Breast epithelium (tissue), 4 donors: ENCODE measurements around the gene POPDC3. TPM values are rescaled to one million over a fixed set of nuclear protein-coding genes. Genes with fewer than 3 reads are reported as not detected.

Experiments used
- DNase-seq, 2 donors: peaks; one replicate each; pipeline ENCODE4 v3.0.0-alpha.2; 2019; ENCODE audit warnings: low spot score in 2 of 2
- H3K27ac ChIP-seq, 2 donors: fragments of 200-600 bp; sonication (generic) in 1 of 2; one replicate each; pipeline ENCODE4 v1.5.1; 2016 to 2019; ENCODE audit warnings: mild to moderate bottlenecking in 1 of 2
- H3K27me3 ChIP-seq, 2 donors: fragments of 200-600 bp; sonication (generic) in 1 of 2; one replicate each; pipeline versions ENCODE4 v1.5.1 to v1.6.0; 2017 to 2019; ENCODE audit warnings: control low read depth in 1 of 2, mild to moderate bottlenecking in 1 of 2
- H3K36me3 ChIP-seq: fragments of 200-600 bp; one replicate; pipeline ENCODE4 v1.5.1; 2019
- H3K4me1 ChIP-seq, 2 donors: fragments of 200-600 bp; sonication (generic); one replicate each; pipeline ENCODE4 v1.5.1; 2016 to 2019; ENCODE audit warnings: control low read depth in 1 of 2
- H3K4me3 ChIP-seq, 3 donors: fragments of 200-600 bp; sonication (generic); 1 replicate in 2 of 3; 2 replicates in 1 of 3; pipeline ENCODE4 v1.5.1; 2016 to 2019; ENCODE audit warnings: mild to moderate bottlenecking in 3 of 3, moderate library complexity in 2 of 3
- H3K9me3 ChIP-seq, 2 donors: fragments of 200-600 bp; sonication (generic) in 1 of 2; one replicate each; pipeline ENCODE4 v1.5.1; 2016 to 2019; ENCODE audit warnings: control low read depth in 1 of 2
- CTCF ChIP-seq, 3 donors: fragments of 450-650 bp; IDR thresholded peaks; one replicate each; pipeline ENCODE4 v1.5.1; 2016 to 2017; ENCODE audit warnings: antibody characterized with exemption in 3 of 3, mild to moderate bottlenecking in 3 of 3, moderate library complexity in 3 of 3
- POLR2A ChIP-seq: fragments of 450-650 bp; IDR thresholded peaks from one replicate; pipeline ENCODE4 v1.6.1; 2016; ENCODE audit warnings: antibody characterized with exemption, mild to moderate bottlenecking, moderate library complexity
- POLR2AphosphoS5 ChIP-seq, 3 donors: sonication (generic); formaldehyde crosslinking; IDR thresholded peaks; one replicate each; pipeline ENCODE4 v1.6.1; 2017; ENCODE audit warnings: antibody characterized with exemption in 3 of 3
- intact Hi-C: fragments of 100-400 bp; cut with DNase I; formaldehyde crosslinking; loops from one replicate; pipeline ENCODE4 v1.15.1; 2023; ENCODE audit warnings: low total_unique reads
- total RNA-seq, 3 donors: library from RNA; depleted of rRNA; stranded (reverse); fragments of >200 nt; gene quantifications; one replicate each; pipeline ENCODE4 v1.1.0, GENCODE V29; 2016

POPDC3 gene
- total RNA-seq, 3 donors from 2014 or later: 0.98 TPM; not detected in 2

GRCh38 chr6:105167914-105168313, 11.9 kb downstream of the POPDC3 start:
- Histone ChIP-seq H3K4me1 (no peaks in the 10 kb centered on the region), H3K9me3 (no peaks in the 10 kb centered on the region), H3K4me3 (no peak overlapping the region), H3K36me3 (no peaks in the 10 kb centered on the region), H3K27ac (no peak overlapping the region), H3K27me3 (no peaks in the 10 kb centered on the region)
- no peak for DNase-seq
- intact Hi-C loops: no loop called here
- TF ChIP-seq CTCF (IDR thresholded peaks at IDR 0.05) (no peak), POLR2A (no peak), POLR2AphosphoS5 (IDR thresholded peaks at IDR 0.05) (no peak)

GRCh38 chr6:105164418-105164817, 15.4 kb downstream of the POPDC3 start:
- TF ChIP-seq POLR2A (no peak), CTCF (IDR thresholded peaks at IDR 0.05) (no peak), POLR2AphosphoS5 (IDR thresholded peaks at IDR 0.05) (no peak)
- Histone ChIP-seq H3K27ac (no peak overlapping the region), H3K4me3 (no peak overlapping the region), H3K36me3 (no peaks in the 10 kb centered on the region), H3K9me3 (no peaks in the 10 kb centered on the region), H3K4me1 (no peaks in the 10 kb centered on the region), H3K27me3 (no peaks in the 10 kb centered on the region)
- intact Hi-C loops: no loop called here
- DNase-seq: no peak

- TF ChIP-seq POLR2A: no peak
- no peak for TF ChIP-seq CTCF (IDR thresholded peaks at IDR 0.05)
- TF ChIP-seq POLR2AphosphoS5 (IDR thresholded peaks at IDR 0.05): no peak
- no peak overlapping the region for H3K27ac ChIP-seq
- H3K9me3 ChIP-seq: no peaks in the 10 kb centered on the region
- no peaks in the 10 kb centered on the region for H3K27me3 ChIP-seq
- H3K4me1 ChIP-seq: no peaks in the 10 kb centered on the region
- H3K36me3 ChIP-seq: no peaks in the 10 kb centered on the region
- intact Hi-C loops: no loop called here
- DNase-seq: no peak
- no peak overlapping the region for H3K4me3 ChIP-seq
Measured at GRCh38 chr6:105163183-105163582, 16.6 kb downstream of the POPDC3 start.

GRCh38 chr6:105162377-105162776, 17.4 kb downstream of the POPDC3 start:
- intact Hi-C loops: no loop called here
- Histone ChIP-seq H3K4me3 (no peak overlapping the region), H3K36me3 (no peaks in the 10 kb centered on the region), H3K4me1 (no peaks in the 10 kb centered on the region), H3K27ac (no peak overlapping the region), H3K27me3 (no peaks in the 10 kb centered on the region), H3K9me3 (no peaks in the 10 kb centered on the region)
- DNase-seq: no peak
- TF ChIP-seq POLR2A (no peak), CTCF (IDR thresholded peaks at IDR 0.05) (no peak), POLR2AphosphoS5 (IDR thresholded peaks at IDR 0.05) (no peak)

GRCh38 chr6:105161421-105161820, 18.4 kb downstream of the POPDC3 start:
- Histone ChIP-seq H3K9me3 (no peaks in the 10 kb centered on the region), H3K36me3 (no peaks in the 10 kb centered on the region), H3K4me1 (no peaks in the 10 kb centered on the region), H3K4me3 (no peak overlapping the region), H3K27me3 (no peaks in the 10 kb centered on the region), H3K27ac (no peak overlapping the region)
- TF ChIP-seq POLR2A (no peak), CTCF (IDR thresholded peaks at IDR 0.05) (no peak), POLR2AphosphoS5 (IDR thresholded peaks at IDR 0.05) (no peak)
- intact Hi-C loops: no loop called here
- DNase-seq: no peak
